Vagina (tissue), 2 donors: ENCODE measurements around the gene PHKG1.

ENCODE experiments used
- POLR2A ChIP-seq, 2 donors: fragments of 450-650 bp; IDR thresholded peaks; one replicate each; pipeline ENCODE4 v1.6.1; 2017; ENCODE audit warnings: antibody characterized with exemption in 2 of 2, mild to moderate bottlenecking in 2 of 2, moderate library complexity in 2 of 2
- POLR2AphosphoS5 ChIP-seq, 2 donors: sonication (generic); formaldehyde crosslinking; IDR thresholded peaks; one replicate each; pipeline ENCODE4 v1.9.0; 2017; ENCODE audit warnings: antibody characterized with exemption in 2 of 2, mild to moderate bottlenecking in 2 of 2, low read depth in 1 of 2; ENCODE audit not compliant: insufficient read depth in 1 of 2
- TF ChIP-seq, protein P1 (sequence below), 3 experiments: fragments of 450-650 bp in 2 of 3; fragments of 200-600 bp in 1 of 3; sonication (generic) in 1 of 3; IDR thresholded peaks; one replicate each; pipeline ENCODE4 v1.5.1; 2017 to 2019; ENCODE audit warnings: antibody characterized with exemption in 3 of 3, mild to moderate bottlenecking in 2 of 3, moderate library complexity in 2 of 3

DNA sequence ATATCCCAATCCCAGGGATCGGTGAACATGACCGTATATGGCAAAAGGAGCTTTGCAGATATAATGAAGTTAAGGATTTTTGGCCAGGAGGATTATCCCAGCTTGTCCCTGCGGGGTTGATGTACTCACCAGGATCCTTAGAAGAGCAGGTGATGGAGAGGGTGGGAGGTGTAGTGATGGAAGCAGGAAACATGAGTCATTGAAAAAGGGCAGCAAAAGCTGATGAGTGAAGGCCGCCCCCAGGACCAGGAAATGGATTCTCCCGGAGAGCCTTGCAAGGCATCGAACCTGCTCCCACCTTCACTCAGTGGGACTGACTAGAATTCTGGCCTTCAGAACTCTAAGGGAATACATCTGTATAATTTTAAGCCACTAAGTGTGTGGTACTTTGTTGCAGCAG lies 28.7 kb upstream of the PHKG1 start:
- no peak for TF ChIP-seq POLR2A (IDR thresholded peaks at IDR 0.05)
- TF ChIP-seq, protein P1, sequence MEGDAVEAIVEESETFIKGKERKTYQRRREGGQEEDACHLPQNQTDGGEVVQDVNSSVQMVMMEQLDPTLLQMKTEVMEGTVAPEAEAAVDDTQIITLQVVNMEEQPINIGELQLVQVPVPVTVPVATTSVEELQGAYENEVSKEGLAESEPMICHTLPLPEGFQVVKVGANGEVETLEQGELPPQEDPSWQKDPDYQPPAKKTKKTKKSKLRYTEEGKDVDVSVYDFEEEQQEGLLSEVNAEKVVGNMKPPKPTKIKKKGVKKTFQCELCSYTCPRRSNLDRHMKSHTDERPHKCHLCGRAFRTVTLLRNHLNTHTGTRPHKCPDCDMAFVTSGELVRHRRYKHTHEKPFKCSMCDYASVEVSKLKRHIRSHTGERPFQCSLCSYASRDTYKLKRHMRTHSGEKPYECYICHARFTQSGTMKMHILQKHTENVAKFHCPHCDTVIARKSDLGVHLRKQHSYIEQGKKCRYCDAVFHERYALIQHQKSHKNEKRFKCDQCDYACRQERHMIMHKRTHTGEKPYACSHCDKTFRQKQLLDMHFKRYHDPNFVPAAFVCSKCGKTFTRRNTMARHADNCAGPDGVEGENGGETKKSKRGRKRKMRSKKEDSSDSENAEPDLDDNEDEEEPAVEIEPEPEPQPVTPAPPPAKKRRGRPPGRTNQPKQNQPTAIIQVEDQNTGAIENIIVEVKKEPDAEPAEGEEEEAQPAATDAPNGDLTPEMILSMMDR (IDR thresholded peaks at IDR 0.05), result no peak
- no peak for TF ChIP-seq POLR2AphosphoS5 (IDR thresholded peaks at IDR 0.05; ENCODE audit: insufficient read depth in 1 of 2, low read depth in 1 of 2)
